Ovary (tissue), 9 donors: ENCODE data around the gene ZSCAN20. TPM values are rescaled to one million over a fixed set of nuclear protein-coding genes. Genes with fewer than 3 reads are reported as not detected.
A peak's percentile ranks its signal among the peaks of the same experiment; 100 is the strongest.

Experiments
- DNase-seq, 5 donors: peaks; one replicate each; pipeline ENCODE4 v3.0.0-alpha.2; 2019 to 2020
- H3K27ac ChIP-seq, 2 donors: fragments of 200-600 bp; one replicate each; pipeline versions ENCODE4 v1.5.1 to v1.8.0; 2019 to 2022
- H3K27me3 ChIP-seq: fragments of 200-600 bp; one replicate; pipeline ENCODE4 v1.8.0; 2022
- H3K36me3 ChIP-seq: fragments of 200-600 bp; sonication (generic); one replicate; pipeline ENCODE4 v1.5.1; 2019
- H3K4me1 ChIP-seq: one replicate; pipeline ENCODE4 v1.8.1; 2013; ENCODE audit warnings: mild to moderate bottlenecking, moderate library complexity; ENCODE audit not compliant: insufficient read depth
- H3K4me3 ChIP-seq: fragments of 200-600 bp; sonication (generic); one replicate; pipeline ENCODE4 v1.5.1; 2017
- H3K9me3 ChIP-seq, 2 donors: fragments of 200-600 bp in 1 of 2; sonication (generic) in 1 of 2; one replicate each; pipeline versions ENCODE4 v1.5.1 to v1.8.1; 2013 to 2019; ENCODE audit warnings: mild to moderate bottlenecking in 1 of 2, moderate library complexity in 1 of 2
- CTCF ChIP-seq, 3 donors: fragments of 450-650 bp in 2 of 3; fragments of 200-600 bp in 1 of 3; IDR thresholded peaks; one replicate each; pipeline versions ENCODE4 v1.5.1 to v1.8.0; 2016 to 2022; ENCODE audit warnings: antibody characterized with exemption in 3 of 3, mild to moderate bottlenecking in 1 of 3
- EP300 ChIP-seq: sonication (generic); formaldehyde crosslinking; IDR thresholded peaks from one replicate; pipeline ENCODE4 v1.6.1; 2017; ENCODE audit warnings: antibody characterized with exemption
- POLR2A ChIP-seq: fragments of 450-650 bp; IDR thresholded peaks from one replicate; pipeline ENCODE4 v1.6.1; 2017; ENCODE audit warnings: antibody characterized with exemption, mild to moderate bottlenecking, moderate library complexity
- WGBS, 3 donors: extraction: QIAGEN DNeasy Blood & Tissue Kit in 1 of 3; methylation state at CpG; one replicate each; pipeline versions ENCODE4 v1.1.5 to v1.1.7; 2013 to 2017; 5-methylcytosine and 5-hydroxymethylcytosine counted together
- intact Hi-C, 4 donors: fragments of 100-400 bp; cut with DNase I; formaldehyde crosslinking; loops; one replicate each; pipeline versions ENCODE4 v1.11.0 to v1.15.1; 2022 to 2023
- polyA plus RNA-seq, 2 donors: library from polyadenylated mRNA; stranded (reverse); fragments of 200-250 nt in 1 of 2; fragments of 350-450 nt in 1 of 2; fragmentation: Illumina TruSeq in 1 of 2; extraction: RNeasy Lipid Tissue Mini Kit (QIAGEN cat#74804) in 1 of 2; gene quantifications; one replicate each; pipeline ENCODE4 v1.2.3, GENCODE V29; 2013 to 2014
- total RNA-seq, 7 donors: library from RNA; depleted of rRNA in 2 of 7; stranded (reverse); fragments of >200 nt in 2 of 7; fragmentation: NEBNext Ultra II Directional in 3 of 7; extraction: Animal tissue kit (Norgen Biotek cat#: 25700) in 3 of 7; gene quantifications; one replicate each; pipeline versions ENCODE4 v1.1.0 to v1.2.4, GENCODE V29; 2016 to 2023
- donor health status: DM: no; HTN: no; CAD: no; lungs with moderate emphysema.
- donor health status: DM: no; HTN: no; CAD: no.
- donor health status: Bipolar disorder and iron deficiency.
- donor health status: DM: yes; HTN: yes; CAD: no.
- donor health status: DM: no; HTN: no; CAD: no.
- donor health status: DM: yes; HTN: yes; CAD: no.

The ZSCAN20 gene
- total and polyA plus RNA-seq, 9 donors = 1.9 to 8.3 (median 6.2) TPM

GRCh38 chr1:33468967-33469366, 3.5 kb upstream of the ZSCAN20 start:
- intact Hi-C loops = loop anchor here (5.0 to 10.0 kb wide), 6 partner anchors 84 to 374 kb away; no protein-coding TSS in a partner anchor
- TF ChIP-seq POLR2A (no peak), EP300 (no peak), CTCF (IDR thresholded peaks at IDR 0.05) (no peak)
- H3K36me3 ChIP-seq = no peaks in the 10 kb centered on the region
- no peaks in the 10 kb centered on the region for H3K27me3 ChIP-seq
- no peak overlapping the region for H3K4me3 ChIP-seq
- no peak overlapping the region for H3K27ac ChIP-seq
- peaks cover 3% of the 10 kb centered on the region for H3K4me1 ChIP-seq
- 79 to 89% (median 86%) methylated on average over 3 of the region's 3 CpGs for whole genome bisulfite sequencing, 3 donors
- no peaks in the 10 kb centered on the region for H3K9me3 ChIP-seq
- no peak for DNase-seq

GRCh38 chr1:33469691-33470090, 2.8 kb upstream of the ZSCAN20 start:
- H3K36me3 ChIP-seq = no peaks in the 10 kb centered on the region
- intact Hi-C loops = loop anchor here (5.0 to 10.0 kb wide), 6 partner anchors 85 to 375 kb away; no protein-coding TSS in a partner anchor
- peaks cover 3% of the 10 kb centered on the region for H3K4me1 ChIP-seq
- no peak overlapping the region for H3K4me3 ChIP-seq
- no peaks in the 10 kb centered on the region for H3K9me3 ChIP-seq
- no peak for DNase-seq
- no peaks in the 10 kb centered on the region for H3K27me3 ChIP-seq
- WGBS, 3 donors = 94 to 99% (median 99%) methylated on average over 2 of the region's 2 CpGs
- TF ChIP-seq POLR2A = no peak
- no peak for TF ChIP-seq CTCF (IDR thresholded peaks at IDR 0.05)
- TF ChIP-seq EP300 = no peak
- H3K27ac ChIP-seq = no peak overlapping the region

DNA sequence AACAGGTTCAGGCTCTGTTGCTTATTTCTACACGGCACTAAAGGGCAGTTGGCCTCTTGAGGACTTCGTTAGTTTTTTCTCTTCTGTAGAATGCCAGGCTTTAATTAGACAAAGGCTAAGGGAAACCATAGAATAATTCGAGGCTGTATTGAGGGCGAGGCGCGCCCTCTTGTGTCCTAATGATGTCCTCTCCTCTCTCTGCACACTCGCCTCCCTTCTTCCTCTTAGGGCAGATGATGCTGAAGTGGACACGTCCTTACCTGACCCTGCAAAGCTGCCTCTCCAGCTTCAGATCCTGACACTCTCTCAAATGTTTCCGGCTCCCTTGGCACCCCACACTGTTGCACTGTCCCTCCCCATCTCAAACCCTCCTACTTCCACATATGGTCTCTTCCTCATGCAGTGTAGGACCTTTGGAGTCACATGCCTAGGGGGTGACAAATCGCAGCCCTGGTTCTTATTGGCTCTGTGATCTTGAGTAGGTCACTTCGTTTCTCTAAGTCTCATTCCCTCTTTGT, 1.9 kb upstream of the ZSCAN20 start:
- TF ChIP-seq CTCF (IDR thresholded peaks at IDR 0.05) (peak; percentile 75 to 78 (median 78)), EP300 (no peak), POLR2A (no peak)
- intact Hi-C loops = no loop called here
- H3K4me3 ChIP-seq = no peak overlapping the region
- no peaks in the 10 kb centered on the region for H3K36me3 ChIP-seq
- no peaks in the 10 kb centered on the region for H3K27me3 ChIP-seq
- H3K4me1 ChIP-seq = peaks cover 3% of the 10 kb centered on the region
- H3K9me3 ChIP-seq = no peaks in the 10 kb centered on the region
- H3K27ac ChIP-seq = no peak overlapping the region
- WGBS, 3 donors = 3 to 4% (median 3%) methylated on average over 11 of the region's 11 CpGs
- DNase-seq = peak; percentile 67 to 84 (median 79)

DNA sequence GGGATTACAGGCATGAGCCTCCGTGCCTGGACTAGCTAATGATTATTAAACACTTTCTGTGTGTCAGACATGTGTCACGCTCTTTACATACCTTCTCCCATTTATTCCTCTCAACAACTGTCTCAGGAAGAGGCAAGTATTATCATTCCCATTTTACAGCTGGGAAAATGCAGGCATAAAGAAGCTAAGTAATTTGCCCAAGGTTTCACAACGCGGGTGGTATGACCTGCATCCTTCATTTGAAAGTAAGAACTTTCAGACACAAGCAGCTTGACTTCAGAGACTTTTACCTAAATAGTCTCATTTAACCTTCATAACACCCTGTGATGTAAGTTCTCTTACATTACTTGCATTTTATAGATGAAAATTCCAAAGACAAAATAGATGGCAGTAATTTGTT, 1.0 kb upstream of the ZSCAN20 start:
- Histone ChIP-seq H3K27me3 (no peaks in the 10 kb centered on the region), H3K9me3 (no peaks in the 10 kb centered on the region), H3K4me1 (peaks cover 3% of the 10 kb centered on the region), H3K4me3 (no peak overlapping the region), H3K36me3 (no peaks in the 10 kb centered on the region), H3K27ac (no peak overlapping the region)
- intact Hi-C loops = no loop called here
- no peak for DNase-seq
- TF ChIP-seq POLR2A (no peak), CTCF (IDR thresholded peaks at IDR 0.05) (no peak), EP300 (no peak)
- WGBS, 3 donors = 71 to 82% (median 76%) methylated on average over 4 of the region's 4 CpGs
